ENCODE measurements around the gene ANKRD30A. TPM values are rescaled to one million over a fixed set of nuclear protein-coding genes. Genes with fewer than 3 reads are reported as not detected.

Gene ANKRD30A
- total RNA-seq, 2 experiments from 2014 or later, result not detected

DNA sequence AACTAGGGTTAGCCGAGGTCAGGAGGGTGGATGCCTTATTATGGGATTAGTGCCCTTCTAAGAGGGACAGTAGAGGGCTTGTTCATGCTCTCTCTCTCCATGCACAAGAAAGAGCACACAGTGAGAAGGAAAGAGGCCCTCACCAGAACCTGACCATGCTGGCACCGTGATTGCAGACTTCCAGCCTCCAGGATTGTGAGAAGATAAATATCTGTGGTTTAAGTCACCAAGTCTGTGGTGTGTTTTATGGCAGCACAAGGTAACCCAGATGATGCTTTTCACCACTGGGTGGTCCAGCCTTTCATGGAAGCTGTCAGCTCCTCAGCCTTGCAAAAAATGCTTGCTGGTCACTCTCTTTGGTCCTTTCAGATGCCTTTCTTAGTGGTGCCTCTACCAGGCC, 175.9 kb downstream of the ANKRD30A start:
- ChIA-PET POLR2A (no interaction called here), CTCF (no interaction called here)
- DNase-seq (no peak), ATAC-seq (ENCODE audit: poor library complexity) (no peak)
- H3K27me3 Mint-ChIP-seq, result no peaks in the 10 kb centered on the region
- Histone ChIP-seq H3K4me3 (ENCODE audit: low read length) (no peak overlapping the region), H3K9me3 (ENCODE audit: control insufficient read depth in 1 of 2, insufficient read depth in 1 of 2, low read length in 2 of 2) (peaks cover 0 to 6% of the 10 kb centered on the region in 2 experiments), H3K27ac (ENCODE audit: low read depth in 1 of 2, low read length in 2 of 2) (no peak overlapping the region), H3K36me3 (ENCODE audit: insufficient read depth, low read length) (no peaks in the 10 kb centered on the region), H3K27me3 (ENCODE audit: control insufficient read depth in 1 of 2, insufficient read depth in 2 of 2, low read length in 2 of 2) (no peaks in the 10 kb centered on the region), H3K4me1 (ENCODE audit: insufficient read depth, low read length) (no peaks in the 10 kb centered on the region)
- TF ChIP-seq, protein P1, sequence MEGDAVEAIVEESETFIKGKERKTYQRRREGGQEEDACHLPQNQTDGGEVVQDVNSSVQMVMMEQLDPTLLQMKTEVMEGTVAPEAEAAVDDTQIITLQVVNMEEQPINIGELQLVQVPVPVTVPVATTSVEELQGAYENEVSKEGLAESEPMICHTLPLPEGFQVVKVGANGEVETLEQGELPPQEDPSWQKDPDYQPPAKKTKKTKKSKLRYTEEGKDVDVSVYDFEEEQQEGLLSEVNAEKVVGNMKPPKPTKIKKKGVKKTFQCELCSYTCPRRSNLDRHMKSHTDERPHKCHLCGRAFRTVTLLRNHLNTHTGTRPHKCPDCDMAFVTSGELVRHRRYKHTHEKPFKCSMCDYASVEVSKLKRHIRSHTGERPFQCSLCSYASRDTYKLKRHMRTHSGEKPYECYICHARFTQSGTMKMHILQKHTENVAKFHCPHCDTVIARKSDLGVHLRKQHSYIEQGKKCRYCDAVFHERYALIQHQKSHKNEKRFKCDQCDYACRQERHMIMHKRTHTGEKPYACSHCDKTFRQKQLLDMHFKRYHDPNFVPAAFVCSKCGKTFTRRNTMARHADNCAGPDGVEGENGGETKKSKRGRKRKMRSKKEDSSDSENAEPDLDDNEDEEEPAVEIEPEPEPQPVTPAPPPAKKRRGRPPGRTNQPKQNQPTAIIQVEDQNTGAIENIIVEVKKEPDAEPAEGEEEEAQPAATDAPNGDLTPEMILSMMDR (IDR thresholded peaks at IDR 0.05), result no peak
- intact Hi-C loops (cut with DNase I, micrococcal nuclease), result no loop called here
- H3K36me3 Mint-ChIP-seq (ENCODE audit: low read depth), result no peaks in the 10 kb centered on the region
- peaks cover 10% of the 10 kb centered on the region for H3K9me3 Mint-ChIP-seq
- no peak overlapping the region for H3K27ac Mint-ChIP-seq
- no peak overlapping the region for H3K4me3 Mint-ChIP-seq
- no peaks in the 10 kb centered on the region for H3K4me1 Mint-ChIP-seq (ENCODE audit: low read depth)

DNA sequence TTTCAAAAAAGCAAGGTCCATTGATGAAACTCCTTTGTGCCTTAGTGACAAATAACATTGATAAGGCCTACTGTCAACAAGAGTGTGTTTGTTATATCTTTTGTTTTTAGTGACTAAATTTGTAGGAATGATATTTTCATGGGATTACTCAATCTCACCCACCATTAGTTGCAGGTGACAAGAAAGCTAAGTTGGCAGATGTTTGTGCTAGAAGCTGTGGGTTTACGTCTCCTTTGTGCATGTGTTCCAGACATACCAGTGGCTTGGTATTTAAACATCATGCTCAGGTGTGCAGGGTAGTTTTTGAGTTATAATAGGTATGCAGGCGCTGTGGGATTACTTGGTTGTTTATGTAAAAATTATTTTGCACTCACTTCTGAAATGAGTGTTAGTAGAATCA, 178.6 kb downstream of the ANKRD30A start:
- Histone ChIP-seq H3K4me1 (ENCODE audit: insufficient read depth, low read length) (no peaks in the 10 kb centered on the region), H3K27me3 (ENCODE audit: control insufficient read depth in 1 of 2, insufficient read depth in 2 of 2, low read length in 2 of 2) (no peaks in the 10 kb centered on the region), H3K27ac (ENCODE audit: low read depth in 1 of 2, low read length in 2 of 2) (no peak overlapping the region), H3K36me3 (ENCODE audit: insufficient read depth, low read length) (no peaks in the 10 kb centered on the region), H3K4me3 (ENCODE audit: low read length) (no peak overlapping the region), H3K9me3 (ENCODE audit: control insufficient read depth in 1 of 2, insufficient read depth in 1 of 2, low read length in 2 of 2) (peaks cover 0 to 8% of the 10 kb centered on the region in 2 experiments)
- POLR2A ChIA-PET, result no interaction called here
- H3K27me3 Mint-ChIP-seq, result no peaks in the 10 kb centered on the region
- TF ChIP-seq, protein P1 (IDR thresholded peaks at IDR 0.05), result no peak
- peaks cover 10% of the 10 kb centered on the region for H3K9me3 Mint-ChIP-seq
- CTCF ChIA-PET, result no interaction called here
- ATAC-seq (ENCODE audit: poor library complexity) (no peak), DNase-seq (no peak)
- H3K4me3 Mint-ChIP-seq, result no peak overlapping the region
- no peaks in the 10 kb centered on the region for H3K36me3 Mint-ChIP-seq (ENCODE audit: low read depth)
- H3K27ac Mint-ChIP-seq, result no peak overlapping the region
- H3K4me1 Mint-ChIP-seq (ENCODE audit: low read depth), result no peaks in the 10 kb centered on the region
- intact Hi-C loops (cut with DNase I, micrococcal nuclease), result no loop called here

DNA sequence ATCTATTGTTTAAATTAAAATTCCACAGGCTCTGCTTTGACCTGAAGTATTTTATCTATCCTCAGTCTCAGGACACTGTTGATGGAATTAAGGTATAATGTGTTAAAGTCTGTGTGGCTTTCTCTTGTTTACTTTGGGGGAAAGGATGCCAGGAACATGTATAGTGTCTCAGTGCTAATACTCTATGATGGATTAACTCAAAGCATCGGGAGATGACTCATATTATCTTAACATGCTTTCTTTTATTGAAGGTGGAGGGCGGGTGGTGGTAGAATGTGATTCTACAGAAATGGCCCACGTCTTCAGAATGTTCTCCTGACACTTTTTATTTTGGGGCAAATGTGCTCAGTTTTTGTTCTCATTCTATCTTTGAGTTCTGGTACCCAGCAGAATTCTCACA, 189.0 kb downstream of the ANKRD30A start:
- Histone ChIP-seq H3K36me3 (ENCODE audit: insufficient read depth, low read length) (no peaks in the 10 kb centered on the region), H3K27me3 (ENCODE audit: control insufficient read depth in 1 of 2, insufficient read depth in 2 of 2, low read length in 2 of 2) (no peaks in the 10 kb centered on the region), H3K4me1 (ENCODE audit: insufficient read depth, low read length) (no peaks in the 10 kb centered on the region), H3K4me3 (ENCODE audit: low read length) (no peak overlapping the region), H3K9me3 (ENCODE audit: control insufficient read depth in 1 of 2, insufficient read depth in 1 of 2, low read length in 2 of 2) (peaks cover 0 to 6% of the 10 kb centered on the region in 2 experiments), H3K27ac (ENCODE audit: low read depth in 1 of 2, low read length in 2 of 2) (no peak overlapping the region)
- intact Hi-C loops (cut with DNase I, micrococcal nuclease), result no loop called here
- ATAC-seq (ENCODE audit: poor library complexity), result no peak
- H3K9me3 Mint-ChIP-seq, result peaks cover 13% of the 10 kb centered on the region
- CTCF ChIA-PET, result no interaction called here
- no peaks in the 10 kb centered on the region for H3K36me3 Mint-ChIP-seq (ENCODE audit: low read depth)
- H3K4me3 Mint-ChIP-seq, result no peak overlapping the region
- TF ChIP-seq, protein P1 (IDR thresholded peaks at IDR 0.05), result no peak
- no peaks in the 10 kb centered on the region for H3K4me1 Mint-ChIP-seq (ENCODE audit: low read depth)
- POLR2A ChIA-PET, result no interaction called here
- no peak for DNase-seq
- H3K27ac Mint-ChIP-seq, result no peak overlapping the region
- no peaks in the 10 kb centered on the region for H3K27me3 Mint-ChIP-seq

Measured in CD4-positive, alpha-beta T cell (primary cell).